GM12878 (cell line): Measurements from ENCODE around the gene RAPH1.

ENCODE experiments used
- BHLHE40 ChIP-seq, 2 experiments: fragments of 450-650 bp in 1 of 2; IDR thresholded peaks; 2 replicates each; pipeline ENCODE4 v1.6.1; 2011 to 2017; ENCODE audit warnings: low read depth in 2 of 2, borderline replicate concordance in 1 of 2, improper control_type of control experiment in 1 of 2, low read length in 1 of 2, mild to moderate bottlenecking in 1 of 2
- CHD2 ChIP-seq: IDR thresholded peaks from 2 replicates; pipeline ENCODE4 v1.6.1; 2011; ENCODE audit warnings: low read depth, low read length, improper control_type of control experiment, borderline replicate concordance
- CREM ChIP-seq: IDR thresholded peaks from 2 replicates; pipeline ENCODE4 v1.6.1; 2014; ENCODE audit warnings: antibody characterized with exemption, low read depth
- FOS ChIP-seq: IDR thresholded peaks from 3 replicates; pipeline ENCODE4 v1.6.1; 2011; ENCODE audit warnings: borderline replicate concordance; ENCODE audit not compliant: insufficient read length; ENCODE audit errors: extremely low read depth
- HDAC2 ChIP-seq: fragments of 200-600 bp; sonication (generic); IDR thresholded peaks from 2 replicates; pipeline ENCODE4 v1.6.1; 2017
- MYC ChIP-seq: IDR thresholded peaks from 2 replicates; pipeline ENCODE4 v1.6.1; 2011; ENCODE audit warnings: mild to moderate bottlenecking, low read length, moderate library complexity, inconsistent platforms; ENCODE audit not compliant: insufficient read depth, insufficient replicate concordance, insufficient read length, severe bottlenecking
- PAX5 ChIP-seq: IDR thresholded peaks from 2 replicates; pipeline ENCODE4 v1.6.1; 2011; ENCODE audit warnings: low read depth, low read length, borderline replicate concordance
- PML ChIP-seq: IDR thresholded peaks from 2 replicates; pipeline ENCODE4 v1.6.1; 2012; ENCODE audit warnings: low read length, inconsistent platforms
- RAD21 ChIP-seq: IDR thresholded peaks from 2 replicates; pipeline ENCODE4 v1.6.1; 2011; ENCODE audit warnings: mild to moderate bottlenecking, low read depth, low read length, moderate library complexity; ENCODE audit not compliant: insufficient read depth
- REST ChIP-seq: IDR thresholded peaks from 2 replicates; pipeline ENCODE4 v1.6.1; 2012; ENCODE audit warnings: mild to moderate bottlenecking, low read depth, low read length
- TF ChIP-seq, protein P1 (sequence below), 3 experiments: IDR thresholded peaks in 2 of 3; conservative IDR thresholded peaks in 1 of 3; 2 replicates each; pipeline ENCODE4 v1.5.1; 2011; ENCODE audit warnings: low read depth in 3 of 3, low read length in 3 of 3, mild to moderate bottlenecking in 3 of 3, control low read depth in 2 of 3, moderate library complexity in 2 of 3, inconsistent platforms in 1 of 3, mixed read lengths in 1 of 3; ENCODE audit not compliant: control insufficient read depth in 2 of 3, insufficient read depth in 1 of 3; ENCODE audit errors: extremely low read depth in 1 of 3
- TF ChIP-seq, protein P2 (sequence below): IDR thresholded peaks from 2 replicates; pipeline ENCODE4 v1.6.1; 2012; ENCODE audit warnings: low read length, inconsistent platforms

GRCh38 chr2:203344667-203345066, 190.4 kb downstream of the RAPH1 start:
- TF ChIP-seq MYC (no peak), RAD21 (no peak), FOS (no peak), PML (no peak), HDAC2 (no peak), CHD2 (no peak), CREM (no peak), BHLHE40 (IDR thresholded peaks at IDR 0.05; ENCODE audit: borderline replicate concordance in 1 of 2, low read depth in 2 of 2, low read length in 1 of 2) (no peak), REST (no peak), PAX5 (no peak)
- TF ChIP-seq, protein P1, sequence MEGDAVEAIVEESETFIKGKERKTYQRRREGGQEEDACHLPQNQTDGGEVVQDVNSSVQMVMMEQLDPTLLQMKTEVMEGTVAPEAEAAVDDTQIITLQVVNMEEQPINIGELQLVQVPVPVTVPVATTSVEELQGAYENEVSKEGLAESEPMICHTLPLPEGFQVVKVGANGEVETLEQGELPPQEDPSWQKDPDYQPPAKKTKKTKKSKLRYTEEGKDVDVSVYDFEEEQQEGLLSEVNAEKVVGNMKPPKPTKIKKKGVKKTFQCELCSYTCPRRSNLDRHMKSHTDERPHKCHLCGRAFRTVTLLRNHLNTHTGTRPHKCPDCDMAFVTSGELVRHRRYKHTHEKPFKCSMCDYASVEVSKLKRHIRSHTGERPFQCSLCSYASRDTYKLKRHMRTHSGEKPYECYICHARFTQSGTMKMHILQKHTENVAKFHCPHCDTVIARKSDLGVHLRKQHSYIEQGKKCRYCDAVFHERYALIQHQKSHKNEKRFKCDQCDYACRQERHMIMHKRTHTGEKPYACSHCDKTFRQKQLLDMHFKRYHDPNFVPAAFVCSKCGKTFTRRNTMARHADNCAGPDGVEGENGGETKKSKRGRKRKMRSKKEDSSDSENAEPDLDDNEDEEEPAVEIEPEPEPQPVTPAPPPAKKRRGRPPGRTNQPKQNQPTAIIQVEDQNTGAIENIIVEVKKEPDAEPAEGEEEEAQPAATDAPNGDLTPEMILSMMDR (IDR thresholded peaks at IDR 0.05 in 2 of 3, conservative IDR thresholded peaks at IDR 0.05 in 1 of 3; ENCODE audit: control insufficient read depth in 2 of 3, extremely low read depth in 1 of 3, insufficient read depth in 1 of 3, low read depth in 3 of 3, low read length in 3 of 3), result no peak
- TF ChIP-seq, protein P2, sequence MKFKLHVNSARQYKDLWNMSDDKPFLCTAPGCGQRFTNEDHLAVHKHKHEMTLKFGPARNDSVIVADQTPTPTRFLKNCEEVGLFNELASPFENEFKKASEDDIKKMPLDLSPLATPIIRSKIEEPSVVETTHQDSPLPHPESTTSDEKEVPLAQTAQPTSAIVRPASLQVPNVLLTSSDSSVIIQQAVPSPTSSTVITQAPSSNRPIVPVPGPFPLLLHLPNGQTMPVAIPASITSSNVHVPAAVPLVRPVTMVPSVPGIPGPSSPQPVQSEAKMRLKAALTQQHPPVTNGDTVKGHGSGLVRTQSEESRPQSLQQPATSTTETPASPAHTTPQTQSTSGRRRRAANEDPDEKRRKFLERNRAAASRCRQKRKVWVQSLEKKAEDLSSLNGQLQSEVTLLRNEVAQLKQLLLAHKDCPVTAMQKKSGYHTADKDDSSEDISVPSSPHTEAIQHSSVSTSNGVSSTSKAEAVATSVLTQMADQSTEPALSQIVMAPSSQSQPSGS, result no peak
